Mesothelial cell of epicardium (in vitro differentiated cells): ENCODE results near the gene ADARB1. TPM values are rescaled to one million over a fixed set of nuclear protein-coding genes. Genes with fewer than 3 reads are reported as not detected.

ENCODE experiments used
- DNase-seq, 2 experiments: peaks; one replicate each; pipeline ENCODE4 v3.0.0; 2021; ENCODE audit warnings: low spot score in 2 of 2; ENCODE audit not compliant: unreplicated experiment in 2 of 2
- H3K27ac Mint-ChIP-seq: 2 replicates; pipeline ENCODE4 v1.8.0; 2021; ENCODE audit warnings: mixed read lengths
- H3K27me3 Mint-ChIP-seq: 2 replicates; pipeline ENCODE4 v1.8.0; 2021; ENCODE audit warnings: low read depth, mixed read lengths
- H3K36me3 Mint-ChIP-seq: 2 replicates; pipeline ENCODE4 v1.8.0; 2021; ENCODE audit warnings: mixed read lengths
- H3K4me1 Mint-ChIP-seq: 2 replicates; pipeline ENCODE4 v1.8.0; 2021; ENCODE audit warnings: mixed read lengths
- H3K4me3 Mint-ChIP-seq: 2 replicates; pipeline ENCODE4 v1.8.0; 2021; ENCODE audit warnings: mild to moderate bottlenecking, moderate library complexity, mixed read lengths
- H3K9me3 Mint-ChIP-seq: 2 replicates; pipeline ENCODE4 v1.8.0; 2021; ENCODE audit warnings: mixed read lengths
- total RNA-seq: library from RNA; stranded (reverse); gene quantifications from 3 replicates; pipeline ENCODE4 v1.2.1, GENCODE V29; 2021
- TF ChIP-seq, protein P1 (sequence below): fragments of 200-600 bp; sonication (generic); IDR thresholded peaks from one replicate; pipeline ENCODE4 v1.5.0; 2021; ENCODE audit warnings: antibody characterized with exemption; ENCODE audit not compliant: unreplicated experiment

ADARB1 gene
- total RNA-seq, 1 donor from 2014 or later = 26.5 TPM

DNA sequence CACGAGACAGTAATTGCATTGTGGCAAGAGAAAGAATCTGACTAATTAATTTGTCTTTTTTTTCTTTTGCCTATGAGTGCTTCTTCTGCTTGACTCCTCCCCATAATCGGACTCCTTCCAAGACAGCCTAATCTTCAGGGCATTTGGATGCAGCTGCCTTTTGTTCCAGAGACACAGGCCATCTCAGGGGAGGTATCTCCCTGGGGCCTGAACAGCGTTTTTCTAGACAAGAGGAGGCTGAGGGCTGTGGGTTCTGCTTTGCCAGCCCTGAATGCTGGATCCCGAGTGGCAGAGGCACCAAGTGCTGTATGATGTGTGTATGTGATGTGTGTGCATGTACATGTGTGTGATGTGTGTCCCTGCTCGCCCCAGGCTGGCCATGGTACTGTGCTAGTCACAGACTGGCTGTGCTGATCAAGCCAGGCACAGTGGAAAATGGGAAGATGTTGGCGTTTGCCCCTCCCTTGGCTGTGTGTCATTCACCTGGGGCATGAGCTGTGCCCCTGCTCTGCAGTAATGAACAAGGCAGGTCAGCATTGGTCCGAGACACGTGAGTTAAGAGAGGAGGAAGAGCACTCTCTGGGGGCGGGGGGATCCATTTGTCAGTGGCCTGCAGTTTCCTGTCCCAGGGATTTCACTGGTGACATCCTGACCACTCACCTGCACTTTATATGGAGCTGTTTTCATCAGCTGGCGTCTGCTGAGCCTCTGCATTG is 77.2 kb downstream of the ADARB1 start:
- TF ChIP-seq, protein P1, sequence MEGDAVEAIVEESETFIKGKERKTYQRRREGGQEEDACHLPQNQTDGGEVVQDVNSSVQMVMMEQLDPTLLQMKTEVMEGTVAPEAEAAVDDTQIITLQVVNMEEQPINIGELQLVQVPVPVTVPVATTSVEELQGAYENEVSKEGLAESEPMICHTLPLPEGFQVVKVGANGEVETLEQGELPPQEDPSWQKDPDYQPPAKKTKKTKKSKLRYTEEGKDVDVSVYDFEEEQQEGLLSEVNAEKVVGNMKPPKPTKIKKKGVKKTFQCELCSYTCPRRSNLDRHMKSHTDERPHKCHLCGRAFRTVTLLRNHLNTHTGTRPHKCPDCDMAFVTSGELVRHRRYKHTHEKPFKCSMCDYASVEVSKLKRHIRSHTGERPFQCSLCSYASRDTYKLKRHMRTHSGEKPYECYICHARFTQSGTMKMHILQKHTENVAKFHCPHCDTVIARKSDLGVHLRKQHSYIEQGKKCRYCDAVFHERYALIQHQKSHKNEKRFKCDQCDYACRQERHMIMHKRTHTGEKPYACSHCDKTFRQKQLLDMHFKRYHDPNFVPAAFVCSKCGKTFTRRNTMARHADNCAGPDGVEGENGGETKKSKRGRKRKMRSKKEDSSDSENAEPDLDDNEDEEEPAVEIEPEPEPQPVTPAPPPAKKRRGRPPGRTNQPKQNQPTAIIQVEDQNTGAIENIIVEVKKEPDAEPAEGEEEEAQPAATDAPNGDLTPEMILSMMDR = no peak
- Mint-ChIP-seq H3K4me3 (no peak overlapping the region), H3K4me1 (peaks cover 26% of the 10 kb centered on the region), H3K9me3 (no peaks in the 10 kb centered on the region), H3K36me3 (no peaks in the 10 kb centered on the region), H3K27ac (no peak overlapping the region), H3K27me3 (no peaks in the 10 kb centered on the region)
- DNase-seq = peak in 1 of 2 experiments; percentile 28

DNA sequence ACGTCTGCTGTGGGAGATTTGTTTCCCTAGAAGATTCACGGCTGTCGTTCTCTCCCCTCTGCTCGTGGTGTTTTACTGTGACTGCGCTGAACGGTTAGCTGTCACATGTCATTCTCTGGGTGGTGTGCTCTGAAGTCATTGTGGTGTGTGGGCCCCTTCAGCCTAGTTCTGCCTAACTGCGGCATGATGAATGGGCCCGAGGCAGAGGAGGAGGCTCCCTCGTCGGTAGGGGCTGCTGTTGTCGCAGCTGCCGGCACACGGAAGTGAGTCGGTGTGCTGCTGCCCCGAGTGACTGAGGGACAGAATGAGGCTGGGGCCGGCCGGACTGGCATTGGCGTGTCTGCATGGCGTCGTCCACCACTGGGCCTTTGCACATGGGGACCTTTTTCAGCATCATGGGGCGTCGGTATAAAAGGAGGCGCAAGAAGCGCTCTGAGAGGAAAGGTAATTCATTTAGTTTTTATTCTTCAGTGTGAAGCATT is 77.9 kb downstream of the ADARB1 start:
- Mint-ChIP-seq H3K9me3 (no peaks in the 10 kb centered on the region), H3K27ac (peak overlapping the region; percentile 40), H3K4me1 (peaks cover 26% of the 10 kb centered on the region), H3K27me3 (no peaks in the 10 kb centered on the region), H3K36me3 (no peaks in the 10 kb centered on the region), H3K4me3 (peak overlapping the region; percentile 47)
- DNase-seq = peak in 1 of 2 experiments; percentile 42
- TF ChIP-seq, protein P1 = no peak

DNA sequence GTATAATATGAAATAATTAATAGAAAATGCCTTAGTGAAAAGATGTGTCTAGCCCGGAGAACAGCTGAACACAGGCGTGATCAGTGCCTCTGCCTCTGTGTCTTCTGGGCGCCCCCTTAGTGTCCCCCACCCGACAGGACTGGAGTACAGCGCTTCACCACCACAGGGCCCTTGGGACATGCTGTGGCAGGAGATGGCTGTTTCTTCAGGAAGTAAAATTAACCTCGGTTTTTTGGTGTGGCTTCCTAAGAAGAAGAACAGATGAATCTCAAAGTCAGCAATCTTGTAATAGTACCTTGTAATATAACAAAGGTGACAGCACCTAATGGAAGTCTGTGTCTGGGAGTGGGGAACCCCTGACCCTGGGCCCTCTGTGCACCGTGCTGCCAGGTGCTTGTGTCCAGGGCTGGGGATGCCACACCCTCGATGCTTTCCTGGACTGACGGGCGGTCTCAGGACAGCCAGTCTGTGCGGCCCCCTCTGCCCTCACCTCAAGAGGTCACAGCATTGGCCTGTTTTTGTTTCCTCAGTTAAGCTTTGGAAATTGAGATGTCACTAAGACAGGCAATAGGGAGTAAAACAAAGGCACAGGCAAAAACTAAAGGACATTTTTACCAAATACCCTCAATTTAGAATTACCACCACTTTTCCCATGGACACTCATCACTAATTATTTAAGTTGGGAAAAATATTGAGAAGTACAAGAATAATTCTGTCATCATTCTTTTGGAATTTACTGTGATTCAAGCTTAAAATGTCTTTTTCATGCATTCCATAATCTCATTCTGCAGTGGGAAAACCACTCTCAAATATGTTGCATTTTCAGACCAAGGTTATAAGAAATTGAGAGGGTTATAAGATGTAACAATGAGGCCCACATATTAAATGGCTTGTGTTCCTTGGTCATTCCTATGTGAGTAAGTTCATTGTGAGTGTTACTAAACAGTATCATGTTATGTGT is 79.3 kb downstream of the ADARB1 start:
- no peak for DNase-seq
- TF ChIP-seq, protein P1 = no peak
- Mint-ChIP-seq H3K9me3 (no peaks in the 10 kb centered on the region), H3K27ac (peak overlapping the region; percentile 73), H3K4me1 (peaks cover 26% of the 10 kb centered on the region), H3K36me3 (no peaks in the 10 kb centered on the region), H3K27me3 (no peaks in the 10 kb centered on the region), H3K4me3 (no peak overlapping the region)

DNA sequence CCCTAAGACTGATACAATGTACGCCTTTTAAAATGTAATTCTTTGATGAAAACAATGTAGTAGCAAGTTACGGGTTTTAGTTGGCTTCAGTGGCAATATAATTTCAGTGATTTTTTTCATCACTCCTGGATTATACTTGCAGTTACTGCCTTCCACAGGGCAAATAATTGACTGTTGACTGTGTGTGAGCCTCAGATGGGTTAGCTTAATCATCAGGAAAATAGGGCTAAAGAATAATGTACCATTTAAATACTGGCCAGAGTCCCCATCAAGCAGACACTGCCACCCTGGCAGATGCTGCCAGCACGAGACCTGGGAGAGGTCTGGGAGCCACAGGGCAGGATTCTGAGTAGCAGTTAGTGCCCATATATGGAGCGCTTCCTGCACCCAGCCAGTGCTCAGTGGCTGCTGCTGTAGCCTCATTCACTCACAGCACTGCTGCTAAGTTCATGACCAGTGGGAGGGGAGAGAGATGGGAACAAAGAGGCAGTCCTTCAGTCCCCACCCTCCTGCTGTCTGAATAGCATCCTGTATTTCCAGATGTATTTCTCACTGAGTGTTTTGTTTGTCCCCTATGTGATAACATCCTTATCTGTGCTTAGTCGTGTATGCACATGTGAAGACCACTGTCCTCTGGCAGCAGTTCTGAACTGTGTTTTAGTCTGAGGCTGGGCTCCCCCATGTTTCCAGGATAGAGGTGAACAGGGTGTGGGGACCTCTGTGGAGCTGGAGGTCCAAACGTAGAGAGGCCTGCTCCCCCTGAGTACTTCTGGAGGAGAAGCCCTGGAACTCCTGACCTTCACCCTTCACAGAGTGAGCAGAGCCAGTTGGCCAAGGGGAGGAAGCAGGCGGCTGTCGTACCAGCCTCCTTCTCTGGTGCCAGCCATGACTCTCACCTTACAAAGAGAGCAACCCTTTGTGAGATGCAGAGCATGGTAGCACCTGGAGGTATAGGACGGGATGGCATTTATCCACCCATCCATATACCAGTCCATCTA is 80.4 kb downstream of the ADARB1 start:
- Mint-ChIP-seq H3K27me3 (no peaks in the 10 kb centered on the region), H3K9me3 (no peaks in the 10 kb centered on the region), H3K4me1 (peaks cover 26% of the 10 kb centered on the region), H3K4me3 (no peak overlapping the region), H3K36me3 (no peaks in the 10 kb centered on the region), H3K27ac (peak overlapping the region; percentile 84)
- DNase-seq = no peak
- TF ChIP-seq, protein P1 = no peak

DNA sequence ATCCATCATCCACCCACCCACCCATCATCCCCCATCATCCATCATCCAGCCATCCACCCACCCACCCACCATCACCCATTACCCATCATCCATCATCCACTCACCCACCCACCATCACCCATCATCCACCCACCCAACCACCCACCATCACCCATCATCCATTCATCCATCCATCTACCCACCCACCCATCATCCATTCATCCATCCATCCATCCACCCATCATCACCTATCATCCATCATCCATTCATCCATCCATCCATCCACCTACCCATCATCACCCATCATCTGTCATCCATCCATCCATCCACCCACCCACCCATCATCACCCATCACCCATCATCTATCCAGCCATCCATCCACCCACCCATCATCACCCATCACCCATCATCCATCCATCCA is 81.5 kb downstream of the ADARB1 start:
- Mint-ChIP-seq H3K9me3 (no peaks in the 10 kb centered on the region), H3K27me3 (no peaks in the 10 kb centered on the region), H3K27ac (no peak overlapping the region), H3K36me3 (no peaks in the 10 kb centered on the region), H3K4me3 (no peak overlapping the region), H3K4me1 (peaks cover 31% of the 10 kb centered on the region)
- DNase-seq = no peak
- TF ChIP-seq, protein P1 = no peak
